HUES6 (cell line): ENCODE data around the gene PGAP2.

Experiments
- H3K27ac ChIP-seq: 2 replicates; pipeline ENCODE4 v1.7.0; 2013; ENCODE audit warnings: low read depth, mild to moderate bottlenecking, low read length, inconsistent platforms
- H3K27me3 ChIP-seq: 2 replicates; pipeline ENCODE4 v1.6.1; 2013; ENCODE audit warnings: low read length; ENCODE audit not compliant: control insufficient read depth, insufficient read depth
- H3K36me3 ChIP-seq: 2 replicates; pipeline ENCODE4 v1.6.1; 2013; ENCODE audit warnings: low read length; ENCODE audit not compliant: control insufficient read depth, insufficient read depth
- H3K4me1 ChIP-seq: 2 replicates; pipeline ENCODE4 v1.6.1; 2013; ENCODE audit warnings: low read length; ENCODE audit not compliant: control insufficient read depth, insufficient read depth
- H3K4me3 ChIP-seq: 2 replicates; pipeline ENCODE4 v1.5.1; 2013; ENCODE audit warnings: low read depth, low read length
- H3K9ac ChIP-seq: one replicate; pipeline ENCODE4 v1.6.1; 2013; ENCODE audit warnings: mild to moderate bottlenecking, low read length
- H3K9me3 ChIP-seq: 2 replicates; pipeline ENCODE4 v1.6.1; 2013; ENCODE audit warnings: low read depth, low read length; ENCODE audit not compliant: control insufficient read depth, insufficient read depth

The PGAP2 gene

GRCh38 chr11:3845246-3845645 lies 36.9 kb downstream of the PGAP2 start:
- H3K27me3 ChIP-seq: 0 out of 2 replicates have a peak, but pooled peaks cover 3% of the 10 kb centered on the region
- no peak overlapping the region for H3K9ac ChIP-seq
- H3K4me3 ChIP-seq: no peak overlapping the region
- H3K27ac ChIP-seq: no peak overlapping the region
- peaks cover 2% of the 10 kb centered on the region; the same call in 1 of the 2 replicates for H3K9me3 ChIP-seq
- H3K4me1 ChIP-seq: no peaks in the 10 kb centered on the region
- no peaks in the 10 kb centered on the region for H3K36me3 ChIP-seq

DNA sequence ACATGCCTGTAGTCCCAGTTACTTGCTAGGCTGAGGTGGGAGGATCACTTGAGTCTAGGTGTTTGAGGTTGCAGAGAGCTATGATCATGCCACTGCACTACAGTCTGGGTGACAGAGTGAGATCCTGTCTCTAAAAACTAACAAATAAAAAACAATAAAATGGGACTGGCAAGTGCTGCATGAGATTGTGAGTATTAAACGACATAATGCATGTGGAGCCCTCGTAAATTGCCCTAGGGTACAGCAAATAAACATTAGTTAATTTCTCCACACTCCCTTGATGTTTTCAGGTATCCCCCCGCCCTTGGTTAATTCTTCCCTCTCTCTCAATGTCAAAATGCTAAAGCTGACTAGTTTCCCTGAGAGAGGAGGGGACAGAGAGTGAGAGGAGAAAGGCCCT lies 37.3 kb downstream of the PGAP2 start:
- no peaks in the 10 kb centered on the region for H3K36me3 ChIP-seq
- H3K9ac ChIP-seq: no peak overlapping the region
- H3K27ac ChIP-seq: no peak overlapping the region
- peaks cover 2% of the 10 kb centered on the region; the same call in 1 of the 2 replicates for H3K9me3 ChIP-seq
- 0 out of 2 replicates have a peak, but pooled peaks cover 3% of the 10 kb centered on the region for H3K27me3 ChIP-seq
- H3K4me1 ChIP-seq: no peaks in the 10 kb centered on the region
- no peak overlapping the region for H3K4me3 ChIP-seq

DNA sequence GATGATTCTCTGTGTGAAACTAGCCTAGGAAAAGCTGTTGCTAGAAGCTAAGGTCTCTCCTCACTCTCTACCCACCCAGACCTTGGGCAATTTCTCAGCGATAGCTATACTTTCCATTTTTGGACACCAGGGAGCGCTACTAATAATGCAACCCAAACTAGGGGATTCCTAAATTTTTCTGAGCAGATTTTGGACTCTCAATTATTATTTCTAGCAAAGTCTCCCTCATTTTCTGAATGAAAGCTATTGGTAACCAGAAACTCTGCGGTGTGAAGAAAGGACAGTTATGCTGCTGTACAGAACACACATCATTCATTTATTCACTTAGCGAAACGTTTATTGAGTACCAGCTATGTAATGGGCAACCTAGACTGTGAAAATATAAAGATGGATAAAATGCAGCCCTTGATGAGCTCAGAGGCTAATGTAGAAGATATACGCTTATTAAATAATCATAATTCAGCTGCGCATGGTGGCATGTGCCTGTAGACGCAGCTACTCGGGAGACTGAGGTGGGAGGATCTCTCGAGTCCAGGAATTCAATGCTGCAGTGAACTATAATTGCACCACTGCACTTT lies 41.0 kb downstream of the PGAP2 start:
- Histone ChIP-seq H3K4me3 (no peak overlapping the region), H3K27ac (no peak overlapping the region), H3K9me3 (no peaks in the 10 kb centered on the region)

GRCh38 chr11:3853545-3853842 lies 45.1 kb downstream of the PGAP2 start:
- no peaks in the 10 kb centered on the region for H3K36me3 ChIP-seq
- no peak overlapping the region for H3K27ac ChIP-seq
- H3K9ac ChIP-seq: no peak overlapping the region
- H3K9me3 ChIP-seq: no peaks in the 10 kb centered on the region
- no peak overlapping the region for H3K4me3 ChIP-seq
- H3K4me1 ChIP-seq: peaks cover 26% of the 10 kb centered on the region
- H3K27me3 ChIP-seq: peaks cover 6% of the 10 kb centered on the region; the same call in 1 of the 2 replicates

More for the DNA sequence above, 41.0 kb downstream of the PGAP2 start:
- Histone ChIP-seq H3K9ac (no peak overlapping the region), H3K36me3 (no peaks in the 10 kb centered on the region), H3K4me1 (peaks cover 8% of the 10 kb centered on the region), H3K27me3 (no peaks in the 10 kb centered on the region)

- H3K27me3 ChIP-seq: peaks cover 6% of the 10 kb centered on the region; the same call in 1 of the 2 replicates
- H3K27ac ChIP-seq: no peak overlapping the region
- H3K9me3 ChIP-seq: no peaks in the 10 kb centered on the region
- no peaks in the 10 kb centered on the region for H3K36me3 ChIP-seq
- peak overlapping the region; percentile 75 for H3K4me3 ChIP-seq
- peaks cover 32% of the 10 kb centered on the region for H3K4me1 ChIP-seq
- H3K9ac ChIP-seq: peak overlapping the region; percentile 50
These were observed 45.7 kb downstream of the PGAP2 start for GRCh38 chr11:3853899-3854659.

DNA sequence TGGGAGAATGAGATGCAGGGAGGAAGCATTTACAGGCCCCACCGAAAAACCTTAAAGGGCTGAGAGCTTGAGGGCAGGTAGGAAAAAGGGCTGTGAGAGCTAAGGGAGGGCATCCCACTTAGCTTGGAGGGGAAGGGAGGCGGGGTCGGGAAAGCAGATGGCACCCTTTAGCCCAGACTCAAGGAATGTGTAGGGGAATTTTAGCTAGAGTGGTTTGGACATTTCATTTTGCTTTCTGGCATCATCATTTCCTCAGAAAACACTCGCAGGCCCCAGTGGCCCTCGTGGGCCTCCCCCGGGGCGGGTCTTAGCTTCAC lies 46.3 kb downstream of the PGAP2 start:
- no peak overlapping the region; the same call in 1 of the 2 replicates for H3K27ac ChIP-seq
- H3K9me3 ChIP-seq: no peaks in the 10 kb centered on the region
- peaks cover 6% of the 10 kb centered on the region; the same call in 1 of the 2 replicates for H3K27me3 ChIP-seq
- no peaks in the 10 kb centered on the region for H3K36me3 ChIP-seq
- H3K4me1 ChIP-seq: peaks cover 38% of the 10 kb centered on the region
- peak overlapping the region; percentile 75 for H3K4me3 ChIP-seq
- peak overlapping the region; percentile 50 for H3K9ac ChIP-seq

- peak within 1 kb of the TSS; percentile 75 for H3K4me3 ChIP-seq
- H3K9ac ChIP-seq: peak within 1 kb of the TSS; percentile 76
- no peaks in the 10 kb centered on the region for H3K9me3 ChIP-seq
- peaks cover 6% of the 10 kb centered on the region; the same call in 1 of the 2 replicates for H3K27me3 ChIP-seq
- H3K27ac ChIP-seq: peak within 1 kb of the TSS; percentile 55; the same call in 1 of the 2 replicates
- peaks cover 43% of the 10 kb centered on the region for H3K4me1 ChIP-seq
- H3K36me3 ChIP-seq: no peaks in the 10 kb centered on the region
These were observed 46.8 kb downstream of the PGAP2 start, which contains the start of gene STIM1 for GRCh38 chr11:3854977-3855807. STIM1 (plus strand) TSS chr11:3855664; CDS start chr11:3856271, 607 bp downstream.

- Histone ChIP-seq H3K36me3 (no peaks in the 10 kb centered on the region), H3K9me3 (no peaks in the 10 kb centered on the region), H3K4me3 (peak overlapping the region; percentile 75), H3K4me1 (peaks cover 51% of the 10 kb centered on the region), H3K27ac (no peak overlapping the region), H3K9ac (peak overlapping the region; percentile 15), H3K27me3 (peaks cover 6% of the 10 kb centered on the region; the same call in 1 of the 2 replicates)
These were observed 47.6 kb downstream of the PGAP2 start for GRCh38 chr11:3855808-3856491.

DNA sequence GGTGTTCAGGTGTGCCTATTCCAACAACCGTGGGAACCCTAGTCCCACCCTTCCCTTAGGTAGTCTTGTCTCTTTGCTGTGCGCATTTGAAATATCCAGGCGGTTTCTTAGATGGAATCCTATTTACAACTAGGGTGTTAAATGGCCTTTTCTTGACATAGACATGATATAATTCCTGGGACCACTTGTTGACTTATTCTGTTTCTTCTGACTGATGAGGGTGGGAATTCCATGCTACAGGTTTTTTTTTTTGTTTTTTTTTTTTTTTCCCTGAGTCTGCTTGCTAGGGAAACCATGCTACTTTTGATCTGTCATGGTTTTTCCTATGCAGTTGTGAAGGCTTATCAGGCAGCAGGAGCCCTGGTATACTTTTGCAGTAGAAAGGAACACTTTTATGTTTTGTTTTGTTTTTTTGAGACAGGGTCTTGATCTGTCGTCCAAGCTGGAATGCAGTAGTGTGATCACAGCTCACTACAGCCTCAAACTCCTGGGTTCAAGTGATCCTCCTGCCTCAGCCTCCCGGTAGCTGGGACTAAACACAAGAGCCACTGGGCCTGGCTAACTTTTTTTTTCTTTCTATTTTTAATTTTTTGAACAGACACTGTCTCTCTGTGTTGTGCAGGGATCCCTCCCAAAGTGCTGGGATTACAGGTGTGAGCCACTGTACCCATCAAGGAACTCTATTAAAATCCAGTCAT lies 48.6 kb downstream of the PGAP2 start:
- Histone ChIP-seq H3K27ac (no peak overlapping the region), H3K9me3 (no peaks in the 10 kb centered on the region), H3K36me3 (no peaks in the 10 kb centered on the region), H3K27me3 (peaks cover 6% of the 10 kb centered on the region; the same call in 1 of the 2 replicates), H3K4me3 (peak overlapping the region; percentile 75), H3K9ac (no peak overlapping the region), H3K4me1 (peaks cover 56% of the 10 kb centered on the region)

DNA sequence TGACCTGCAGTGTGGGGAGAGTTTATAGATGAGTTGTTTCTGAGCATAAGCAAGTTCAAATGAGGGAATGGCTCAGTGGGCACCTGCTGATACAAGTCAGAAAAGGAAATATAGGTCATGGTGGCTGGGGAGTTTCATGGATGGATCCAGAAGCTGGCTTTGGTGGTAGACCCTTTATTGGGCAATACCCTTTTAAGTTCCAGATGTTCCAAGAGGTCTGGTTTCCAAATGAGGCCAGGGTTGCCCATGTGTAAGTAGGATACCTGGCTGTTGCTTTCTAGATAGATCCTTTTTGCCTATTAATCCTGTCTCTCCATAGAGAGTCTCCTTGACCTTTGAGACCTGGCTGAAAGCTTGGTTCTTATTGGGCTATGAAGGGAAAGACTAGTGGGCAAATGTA lies 49.3 kb downstream of the PGAP2 start:
- Histone ChIP-seq H3K9me3 (no peaks in the 10 kb centered on the region), H3K27ac (no peak overlapping the region), H3K4me3 (no peak overlapping the region), H3K36me3 (no peaks in the 10 kb centered on the region), H3K4me1 (peaks cover 61% of the 10 kb centered on the region), H3K9ac (no peak overlapping the region), H3K27me3 (peaks cover 6% of the 10 kb centered on the region; the same call in 1 of the 2 replicates)
